RWPE1 (cell line): ENCODE results near the gene CDIP1.
A peak's percentile ranks its signal among the peaks of the same experiment; 100 is the strongest.

Experiments
- CTCF ChIA-PET: fragments of 350-600 bp; sonication (Branson Sonifier 250); formaldehyde crosslinking; extraction: SDS; loops from one replicate; lab custom pipeline; 2021; lab: Yijun Ruan, JAX
- POLR2A ChIA-PET: fragments of 400-600 bp; formaldehyde crosslinking; extraction: SDS; loops from one replicate; lab custom pipeline; 2020; ENCODE audit warnings: antibody characterized with exemption; ENCODE audit not compliant: low non-redundant PET; lab: Yijun Ruan, JAX
- DNase-seq: peaks from one replicate; pipeline ENCODE4 v3.0.0; 2012; ENCODE audit warnings: low spot score
- H3K27ac ChIP-seq: fragments of 450-650 bp; 2 replicates; pipeline ENCODE4 v1.5.1; 2017
- TF ChIP-seq, protein P1 (sequence below): fragments of 450-650 bp; conservative IDR thresholded peaks from 2 replicates; pipeline ENCODE4 v1.5.1; 2017; ENCODE audit warnings: low read depth, mild to moderate bottlenecking

CDIP1 gene

DNA sequence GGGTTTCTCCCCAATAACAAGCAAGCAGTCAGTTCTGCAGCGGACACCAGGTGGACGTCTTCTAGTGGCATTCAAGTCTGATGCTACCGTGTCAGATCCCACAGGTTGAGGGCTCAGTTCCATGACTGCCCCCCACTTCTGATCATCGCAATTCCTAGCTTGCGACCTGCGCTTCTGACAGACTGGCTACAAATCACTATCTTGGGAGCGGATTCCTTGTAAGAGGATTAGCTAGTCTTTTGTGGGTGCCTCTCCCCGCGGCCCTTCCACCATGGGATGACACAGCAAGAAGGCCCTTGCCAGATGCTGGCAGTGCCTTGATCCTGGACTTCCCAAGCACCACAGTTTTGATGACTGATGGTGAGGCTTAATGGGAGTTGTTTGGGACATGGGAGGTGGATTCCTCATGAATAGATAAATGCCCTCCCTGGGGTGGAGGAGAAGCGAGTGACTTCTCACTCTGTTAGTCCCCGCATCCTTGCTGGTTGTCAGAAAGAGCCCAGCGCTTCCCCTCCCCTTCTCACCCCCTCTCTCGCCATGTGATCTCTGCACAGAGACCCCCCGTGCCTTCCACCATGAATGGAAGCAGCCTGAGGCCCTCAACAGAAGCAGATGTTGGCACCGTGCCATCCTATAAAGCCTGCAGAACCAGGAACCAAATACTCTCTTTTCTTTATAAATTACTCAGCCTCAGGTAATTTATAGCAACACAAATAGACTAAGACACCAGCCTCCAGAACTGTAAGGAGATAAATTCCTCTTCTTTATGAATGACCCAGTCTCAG lies 19.1 kb downstream of the CDIP1 start:
- no peak for DNase-seq

DNA sequence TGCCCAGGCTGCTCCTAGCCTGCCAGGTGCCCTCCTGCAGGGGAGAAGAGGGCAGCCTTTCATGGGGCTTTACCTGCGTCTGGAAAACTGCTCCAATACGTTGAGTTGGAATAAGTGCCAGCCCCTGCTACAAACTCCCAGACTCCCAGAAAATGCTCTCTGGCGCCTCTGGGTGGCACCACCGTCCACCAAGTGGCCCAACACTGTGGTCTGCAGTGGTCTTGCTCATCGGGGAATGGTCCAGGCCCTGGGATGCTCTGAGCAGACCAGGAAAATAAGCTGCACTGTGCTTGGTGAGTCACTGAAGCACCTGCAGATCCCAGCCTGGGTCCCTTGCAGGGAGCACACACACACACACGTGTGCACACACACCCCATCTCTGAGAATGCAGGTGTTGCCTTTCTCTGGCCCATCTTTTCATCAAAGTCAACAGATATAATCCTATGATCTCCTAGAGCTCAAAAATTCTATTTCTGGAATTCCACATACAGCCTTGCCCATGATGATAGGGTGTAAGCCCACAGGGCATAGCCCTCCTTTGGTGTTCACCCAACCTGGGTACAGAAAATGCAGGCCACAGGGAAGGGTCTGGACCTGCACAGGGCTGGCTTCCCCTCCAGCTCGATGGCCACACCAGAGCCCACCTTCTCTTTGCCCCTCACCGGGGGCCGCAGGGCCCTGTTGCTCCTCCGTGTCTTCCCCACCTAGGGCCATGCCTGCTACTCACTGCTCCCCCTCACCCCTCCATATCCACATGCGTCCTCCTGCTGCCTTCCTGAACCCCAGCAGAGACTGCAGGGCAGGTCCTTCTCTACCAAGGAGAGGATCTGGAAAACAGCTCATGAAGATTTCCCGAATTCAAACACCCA lies 20.5 kb downstream of the CDIP1 start:
- no peak overlapping the region for H3K27ac ChIP-seq
- TF ChIP-seq, protein P1, sequence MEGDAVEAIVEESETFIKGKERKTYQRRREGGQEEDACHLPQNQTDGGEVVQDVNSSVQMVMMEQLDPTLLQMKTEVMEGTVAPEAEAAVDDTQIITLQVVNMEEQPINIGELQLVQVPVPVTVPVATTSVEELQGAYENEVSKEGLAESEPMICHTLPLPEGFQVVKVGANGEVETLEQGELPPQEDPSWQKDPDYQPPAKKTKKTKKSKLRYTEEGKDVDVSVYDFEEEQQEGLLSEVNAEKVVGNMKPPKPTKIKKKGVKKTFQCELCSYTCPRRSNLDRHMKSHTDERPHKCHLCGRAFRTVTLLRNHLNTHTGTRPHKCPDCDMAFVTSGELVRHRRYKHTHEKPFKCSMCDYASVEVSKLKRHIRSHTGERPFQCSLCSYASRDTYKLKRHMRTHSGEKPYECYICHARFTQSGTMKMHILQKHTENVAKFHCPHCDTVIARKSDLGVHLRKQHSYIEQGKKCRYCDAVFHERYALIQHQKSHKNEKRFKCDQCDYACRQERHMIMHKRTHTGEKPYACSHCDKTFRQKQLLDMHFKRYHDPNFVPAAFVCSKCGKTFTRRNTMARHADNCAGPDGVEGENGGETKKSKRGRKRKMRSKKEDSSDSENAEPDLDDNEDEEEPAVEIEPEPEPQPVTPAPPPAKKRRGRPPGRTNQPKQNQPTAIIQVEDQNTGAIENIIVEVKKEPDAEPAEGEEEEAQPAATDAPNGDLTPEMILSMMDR, result peak; percentile 54
- POLR2A ChIA-PET, result no interaction called here
- CTCF ChIA-PET, result interaction anchor here (0.6 to 0.9 kb wide), 2 partner anchors 21 to 30 kb away, joined by 3 to 4 read pairs; no protein-coding TSS in a partner anchor
- no peak for DNase-seq

More for the DNA sequence above, 19.1 kb downstream of the CDIP1 start:
- H3K27ac ChIP-seq, result 0 out of 2 replicates have a peak overlapping the region, but pooled peaks have one; percentile 1
- CTCF ChIA-PET, result no interaction called here
- TF ChIP-seq, protein P1, result no peak
- POLR2A ChIA-PET, result no interaction called here

- DNase-seq, result no peak
- CTCF ChIA-PET, result interaction anchor here (0.6 kb wide), 1 partner anchor 44 kb away, joined by 3 read pairs; no protein-coding TSS in a partner anchor
- POLR2A ChIA-PET, result interaction anchor here (0.6 kb wide), 1 partner anchor 21 kb away, joined by 4 read pairs; no protein-coding TSS in a partner anchor
- H3K27ac ChIP-seq, result no peak overlapping the region
- TF ChIP-seq, protein P1, result no peak
These were observed 22.9 kb downstream of the CDIP1 start for GRCh38 chr16:4515611-4516233.

GRCh38 chr16:4514606-4515005 lies 24.0 kb downstream of the CDIP1 start:
- CTCF ChIA-PET, result interaction anchor here (0.6 to 1.0 kb wide), 2 partner anchors 33 to 54 kb away, joined by 3 to 5 read pairs; no protein-coding TSS in a partner anchor
- TF ChIP-seq, protein P1, result no peak
- H3K27ac ChIP-seq, result peak overlapping the region; percentile 34; the same call in 1 of the 2 replicates
- POLR2A ChIA-PET, result interaction anchor here (0.6 kb wide), 1 partner anchor 34 kb away, joined by 4 read pairs; no protein-coding TSS in a partner anchor
- DNase-seq, result no peak

GRCh38 chr16:4513881-4514280 lies 24.7 kb downstream of the CDIP1 start:
- TF ChIP-seq, protein P1, result no peak
- ChIA-PET CTCF (interaction anchor here (0.6 kb wide), 1 partner anchor 1652 kb away, joined by 5 read pairs; no protein-coding TSS in a partner anchor), POLR2A (interaction anchor here (0.6 kb wide), 1 partner anchor 35 kb away, joined by 4 read pairs; no protein-coding TSS in a partner anchor)
- DNase-seq, result no peak
- peak overlapping the region; percentile 34; the same call in 1 of the 2 replicates for H3K27ac ChIP-seq
